GM21381 (cell line): Measurements from ENCODE around the gene SDK2.

ENCODE experiments used
- ATAC-seq: cut with Tn5 transposase; IDR thresholded peaks from one replicate; pipeline ENCODE4 v1.9.1; 2021; ENCODE audit warnings: mild to moderate bottlenecking, moderate library complexity; ENCODE audit not compliant: unreplicated experiment

SDK2 gene

DNA sequence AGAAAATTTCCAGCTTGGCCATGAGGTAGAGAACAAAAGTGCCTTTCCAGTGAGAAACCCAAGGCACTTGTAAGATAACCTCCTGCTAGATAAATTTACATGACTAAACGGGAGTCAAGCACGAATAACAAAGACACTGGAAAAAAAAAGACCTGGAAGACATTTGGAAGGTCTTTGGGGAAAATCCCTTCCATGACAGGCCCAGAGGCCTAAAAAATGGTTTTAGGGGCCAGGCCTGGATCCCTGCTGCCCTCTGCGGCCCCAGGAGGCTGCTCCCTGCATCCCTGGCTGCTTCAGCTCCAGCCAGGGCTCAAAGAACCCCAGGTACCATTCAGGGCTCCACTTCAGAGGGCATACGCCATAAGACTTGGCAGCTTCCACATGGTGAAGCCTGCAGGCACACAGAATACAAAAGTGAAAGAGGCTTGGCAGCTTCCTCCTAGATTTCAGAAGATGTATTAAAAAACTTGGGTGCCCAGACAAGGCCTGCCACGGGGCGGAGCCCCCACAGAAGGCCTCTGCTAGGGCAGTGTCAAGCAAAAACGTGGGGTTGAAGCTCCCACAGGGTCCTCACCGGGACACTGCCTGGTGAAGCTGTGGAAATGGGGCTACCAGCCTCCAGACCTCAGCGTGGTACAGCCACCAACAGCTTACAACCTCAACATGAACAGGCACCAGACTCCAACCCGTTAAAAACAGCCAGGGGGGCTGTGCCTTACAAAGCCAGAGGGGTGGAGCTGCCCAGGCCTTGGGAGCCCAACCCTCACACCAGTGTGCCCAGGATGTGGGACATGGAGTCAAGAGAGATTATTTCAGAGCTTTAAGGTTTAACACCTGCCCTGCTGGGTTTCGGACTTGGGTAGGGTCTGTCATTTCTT lies 77.1 kb downstream of the SDK2 start:
- ATAC-seq, result no peak

DNA sequence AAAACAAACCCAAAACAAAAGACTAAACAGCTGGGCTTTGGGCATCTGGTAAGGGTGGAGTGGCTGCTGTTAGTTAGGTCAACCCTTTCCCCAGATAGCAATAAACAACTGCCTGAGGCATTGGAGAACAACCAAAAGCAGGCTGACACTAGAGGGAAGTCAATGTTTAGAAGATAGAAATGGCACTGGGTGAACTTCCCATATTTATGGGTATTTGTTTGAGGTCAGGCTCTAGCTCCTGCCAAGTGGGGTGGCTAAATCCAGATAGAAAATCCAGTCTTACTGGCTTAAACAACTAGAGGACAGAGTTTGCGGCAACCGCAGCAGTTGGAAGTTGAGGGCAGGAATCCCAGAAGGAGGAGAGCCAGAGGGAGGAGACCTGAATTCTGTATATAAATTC lies 79.4 kb downstream of the SDK2 start:
- no peak for ATAC-seq

DNA sequence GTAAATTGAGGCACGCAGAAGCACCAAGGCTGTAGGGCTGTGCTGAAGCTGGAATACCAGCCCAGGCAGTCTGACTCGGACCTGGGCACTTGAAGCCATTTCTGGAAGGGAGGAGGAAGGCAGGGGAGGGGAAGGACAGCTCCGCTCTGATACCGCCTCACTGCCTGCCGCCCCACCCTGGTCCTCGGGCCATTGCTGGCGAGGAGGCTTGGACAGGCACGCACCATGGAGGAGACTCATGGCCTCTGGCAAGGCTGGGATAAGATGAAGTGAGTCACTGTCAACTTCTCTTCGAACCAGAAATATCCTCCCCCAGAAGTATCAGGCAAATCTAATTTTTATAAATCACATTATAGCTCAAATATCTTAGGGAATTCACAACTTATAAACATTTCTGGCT lies 81.3 kb downstream of the SDK2 start:
- no peak for ATAC-seq

DNA sequence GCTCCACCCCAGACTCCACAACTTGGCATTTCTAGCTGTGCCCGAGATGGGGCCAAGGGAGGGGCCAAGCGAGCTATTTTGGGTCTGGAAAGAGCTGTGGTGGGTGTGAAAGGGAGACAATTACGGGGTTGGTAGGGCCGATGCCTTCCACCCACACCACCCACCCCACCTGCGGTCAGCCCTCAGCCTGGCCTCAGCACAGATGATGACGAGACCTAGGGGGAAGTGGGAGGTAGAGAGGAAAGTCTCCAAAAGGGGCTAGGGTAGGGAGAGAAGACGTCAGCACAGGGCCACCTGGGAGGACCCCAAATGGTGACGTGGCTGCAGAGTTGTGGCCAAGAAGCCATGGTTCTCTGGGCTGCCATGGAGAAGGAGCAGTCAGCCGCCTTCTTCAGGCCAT lies 83.1 kb downstream of the SDK2 start:
- ATAC-seq, result no peak

DNA sequence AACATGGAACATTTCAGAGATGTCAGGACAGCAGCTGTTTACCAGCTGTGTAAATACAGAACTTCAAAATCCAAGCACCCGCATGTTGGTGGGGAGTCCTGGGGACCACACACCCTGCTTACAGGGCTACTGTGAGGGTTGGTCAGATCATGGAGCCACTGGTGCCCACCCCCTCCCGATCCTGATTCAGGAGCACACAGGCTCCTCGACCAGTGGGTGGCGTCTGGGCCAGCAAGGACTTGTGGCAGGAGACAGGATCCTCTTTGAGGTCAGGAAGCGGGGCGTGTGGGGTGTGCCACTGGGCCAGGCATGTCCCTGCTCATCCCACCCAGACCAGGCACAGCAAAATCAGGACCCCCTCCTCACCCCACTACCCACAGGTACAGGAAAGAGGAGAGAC lies 83.6 kb downstream of the SDK2 start:
- ATAC-seq, result no peak

DNA sequence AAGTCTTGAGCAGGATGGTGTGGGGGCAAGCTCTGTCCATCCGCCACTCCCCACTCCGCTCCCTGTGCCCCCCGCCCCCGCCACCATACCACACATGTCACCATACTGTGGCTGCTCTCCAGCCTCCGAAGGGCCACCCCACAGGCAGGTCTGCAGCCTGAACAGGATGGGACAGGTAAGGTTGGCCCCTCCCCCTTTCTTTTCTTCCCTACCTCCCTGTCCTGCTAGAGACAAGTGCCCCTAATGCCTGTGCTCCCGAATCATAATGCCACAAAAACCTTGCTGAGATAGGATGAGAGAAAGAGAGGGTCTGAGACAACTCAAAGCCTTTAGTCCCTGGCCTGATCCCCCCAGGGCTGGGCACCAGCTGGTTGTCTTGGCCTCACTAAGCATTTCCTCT lies 84.7 kb downstream of the SDK2 start:
- no peak for ATAC-seq

DNA sequence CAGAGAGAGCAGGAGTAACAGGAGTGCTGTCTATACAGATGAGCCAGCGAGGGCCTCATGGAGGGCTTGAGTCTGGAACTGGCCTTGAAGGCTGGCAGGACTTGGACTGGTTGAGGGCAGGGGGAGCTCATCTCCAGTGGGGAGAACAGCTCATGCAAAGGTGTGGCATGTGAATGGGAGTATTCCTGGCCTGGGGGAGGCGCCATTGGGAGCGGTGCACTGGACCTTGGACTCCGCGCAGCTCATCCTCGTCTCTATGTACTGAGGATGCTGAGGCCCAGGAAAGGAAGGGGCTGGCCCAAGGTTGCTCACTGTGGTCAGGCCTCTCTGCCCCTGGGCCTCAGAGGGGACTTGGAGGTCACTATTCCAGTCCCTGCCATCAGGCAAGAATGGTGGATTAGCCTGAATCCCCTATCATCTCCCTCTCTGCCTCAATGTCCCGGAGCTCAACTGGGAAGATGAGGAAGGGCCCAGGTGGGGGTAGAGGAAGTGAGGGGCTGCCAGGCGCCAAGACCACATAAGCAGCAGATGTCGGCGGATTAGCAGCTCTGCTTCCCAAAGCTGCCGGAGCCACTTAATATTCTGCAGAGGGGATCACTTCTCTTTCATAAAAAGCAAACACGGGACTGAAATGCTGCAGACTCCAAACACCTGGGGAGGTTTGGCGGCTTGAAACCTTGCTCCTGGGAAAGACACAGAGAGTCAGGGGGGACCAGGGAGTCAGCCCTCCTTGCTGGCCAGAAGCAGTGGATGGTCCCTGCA lies 88.9 kb downstream of the SDK2 start:
- ATAC-seq, result no peak

DNA sequence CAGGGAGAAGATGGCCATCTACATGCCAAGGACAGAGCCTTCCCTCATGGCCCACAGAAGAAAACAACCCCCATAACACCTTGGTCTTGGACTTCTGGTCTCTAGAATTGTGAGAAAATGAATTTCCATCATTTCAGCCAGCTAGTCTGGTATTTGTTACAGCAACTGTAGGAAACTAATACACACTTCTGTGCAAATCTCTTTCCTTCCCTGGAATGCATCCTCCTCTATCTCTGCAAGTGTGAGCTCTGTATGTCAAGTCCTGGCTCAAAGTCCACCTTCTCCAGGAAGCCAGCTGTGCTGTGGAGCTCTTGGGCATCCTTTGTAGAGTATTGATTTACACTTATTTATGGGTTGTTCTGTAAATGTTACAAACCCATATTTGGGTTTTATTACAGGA lies 89.7 kb downstream of the SDK2 start:
- no peak for ATAC-seq

DNA sequence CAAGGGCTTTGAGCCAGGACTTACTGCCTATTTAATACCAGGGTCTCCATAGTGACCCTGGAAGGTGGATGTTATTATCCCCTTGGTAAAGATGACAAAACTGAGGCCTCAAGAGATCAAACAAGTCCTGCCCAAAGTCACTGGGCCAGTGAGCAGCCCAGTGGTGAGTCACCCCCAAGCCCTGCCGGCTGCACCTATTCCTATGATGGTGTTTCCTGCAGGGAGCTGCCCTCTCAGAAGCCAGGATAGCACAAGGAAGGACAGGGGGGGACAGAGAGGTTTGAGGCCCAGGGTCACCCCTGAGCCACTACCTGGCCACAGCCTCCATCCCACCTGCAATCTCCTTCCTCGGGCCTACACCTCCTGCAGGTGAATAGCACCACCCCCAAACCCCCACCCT lies 90.9 kb downstream of the SDK2 start:
- ATAC-seq, result no peak

DNA sequence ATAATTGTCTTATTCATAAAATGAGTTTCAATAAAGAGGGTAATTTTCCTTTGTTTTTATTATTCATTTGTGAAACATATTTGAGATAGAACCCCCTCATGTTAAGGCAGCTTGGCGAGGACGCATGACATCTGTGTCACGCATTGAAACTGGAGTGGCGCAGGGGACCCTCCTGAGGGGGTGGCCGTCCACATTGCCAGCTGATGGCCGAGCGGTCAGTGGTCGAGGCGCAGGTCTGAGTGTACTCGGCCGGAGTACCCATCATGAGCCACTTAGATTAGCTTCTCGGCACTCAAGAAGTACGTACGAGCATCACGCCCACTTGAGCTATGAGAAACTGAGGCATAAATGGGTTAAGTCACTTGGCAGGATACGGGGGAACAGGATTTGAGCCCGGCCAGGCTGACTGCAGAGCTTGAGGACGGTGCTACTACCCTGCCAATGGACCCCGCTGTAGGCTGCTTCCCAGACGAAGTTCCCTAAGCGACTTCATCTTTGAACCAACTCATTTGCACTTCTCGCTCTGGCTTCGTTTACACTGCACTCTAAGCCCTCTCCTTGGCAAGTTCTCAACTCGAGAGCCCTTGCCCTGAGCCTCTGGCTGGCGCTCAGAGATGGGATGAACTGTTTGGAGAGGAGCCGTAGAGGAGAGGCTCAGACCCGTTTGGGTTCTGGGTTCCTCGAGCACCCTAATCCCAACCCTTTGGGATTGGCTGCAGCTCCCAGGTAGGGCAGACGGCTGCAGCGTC lies 91.8 kb downstream of the SDK2 start:
- no peak for ATAC-seq

DNA sequence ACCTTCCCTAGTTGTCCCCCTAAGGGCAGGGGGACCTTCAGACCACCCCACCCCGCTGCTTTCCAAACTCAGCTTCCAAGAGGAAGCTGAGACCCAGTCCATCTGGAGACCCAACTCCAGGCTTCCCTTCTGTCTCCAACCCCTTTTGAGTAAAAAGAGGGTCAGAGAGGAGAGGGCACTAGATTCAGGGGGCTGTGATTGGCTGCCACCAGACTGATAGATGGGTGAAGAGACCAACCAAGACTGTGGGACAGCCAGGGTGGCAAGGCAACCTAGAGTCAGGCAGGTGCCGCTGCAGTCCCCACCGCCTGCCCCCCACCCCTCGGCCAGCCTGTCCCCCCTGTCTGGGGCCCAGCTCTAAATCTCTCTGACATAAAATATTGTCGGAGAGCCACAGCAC lies 92.5 kb downstream of the SDK2 start:
- no peak for ATAC-seq

DNA sequence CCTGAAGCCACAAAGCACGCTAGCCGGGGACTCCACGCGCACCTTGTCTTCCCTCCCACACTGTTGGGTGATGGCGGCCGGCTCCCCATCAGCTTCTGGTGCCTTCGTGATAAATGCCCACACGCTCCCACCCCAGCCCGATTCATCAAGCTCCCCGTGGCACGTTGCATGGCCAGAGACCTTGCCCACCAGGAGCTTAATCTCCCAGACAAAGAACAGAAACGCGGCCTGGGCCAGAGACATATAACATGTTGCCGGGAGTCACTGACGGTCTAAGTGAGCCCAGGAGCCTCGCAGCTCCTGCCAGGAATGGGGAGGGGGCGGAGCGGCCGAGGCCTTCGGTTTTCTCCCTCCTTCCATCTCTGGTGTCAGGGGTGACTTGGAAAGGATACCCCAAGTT lies 93.1 kb downstream of the SDK2 start:
- ATAC-seq, result no peak

DNA sequence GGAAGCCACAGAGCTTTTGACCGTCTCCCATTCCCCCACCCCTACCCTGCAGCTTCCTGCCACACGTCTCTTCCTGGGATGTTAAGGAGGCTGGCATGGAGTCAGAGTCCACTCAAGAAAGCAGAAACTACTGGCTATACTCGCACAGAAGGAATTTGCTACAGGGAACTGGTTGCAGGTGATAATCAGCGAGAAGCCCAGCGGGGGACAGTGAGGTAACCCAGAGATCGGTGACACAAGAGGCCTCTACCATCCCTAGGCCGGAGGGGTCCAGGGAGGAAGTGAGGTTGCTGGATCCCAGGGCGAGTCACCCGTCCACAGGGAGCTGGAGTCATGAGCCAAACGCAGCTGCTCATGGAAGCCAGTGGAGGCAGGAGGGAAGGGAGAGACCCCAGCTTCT lies 93.7 kb downstream of the SDK2 start:
- no peak for ATAC-seq

DNA sequence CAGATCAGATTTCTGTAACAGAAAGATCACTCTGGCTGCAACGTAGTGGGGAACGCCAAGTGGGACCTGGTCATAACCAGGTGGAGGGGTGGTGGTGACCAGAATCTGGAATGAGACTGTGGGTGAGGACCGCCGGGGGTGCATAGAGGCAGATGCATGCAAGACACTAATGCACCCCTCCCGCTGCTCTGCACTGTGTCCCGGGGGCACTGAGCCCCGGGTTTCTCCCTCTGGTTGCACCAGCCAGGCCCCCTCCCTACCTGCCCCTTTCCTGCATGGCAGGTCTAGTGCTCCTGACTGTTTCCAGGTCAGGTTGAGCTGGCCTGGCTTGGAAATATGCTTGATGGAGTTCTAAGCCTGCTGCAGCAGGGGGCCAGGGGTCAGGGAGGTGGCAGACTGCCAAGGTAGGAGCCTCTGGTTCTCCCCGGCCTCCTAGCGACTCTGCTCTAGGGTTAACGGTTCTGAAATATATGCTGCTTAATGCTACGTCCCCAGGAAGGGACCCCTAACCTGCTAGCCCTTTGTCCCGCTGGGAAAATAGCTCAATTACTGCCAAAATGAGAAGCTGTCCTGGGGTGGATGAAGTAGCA lies 94.3 kb downstream of the SDK2 start:
- no peak for ATAC-seq

DNA sequence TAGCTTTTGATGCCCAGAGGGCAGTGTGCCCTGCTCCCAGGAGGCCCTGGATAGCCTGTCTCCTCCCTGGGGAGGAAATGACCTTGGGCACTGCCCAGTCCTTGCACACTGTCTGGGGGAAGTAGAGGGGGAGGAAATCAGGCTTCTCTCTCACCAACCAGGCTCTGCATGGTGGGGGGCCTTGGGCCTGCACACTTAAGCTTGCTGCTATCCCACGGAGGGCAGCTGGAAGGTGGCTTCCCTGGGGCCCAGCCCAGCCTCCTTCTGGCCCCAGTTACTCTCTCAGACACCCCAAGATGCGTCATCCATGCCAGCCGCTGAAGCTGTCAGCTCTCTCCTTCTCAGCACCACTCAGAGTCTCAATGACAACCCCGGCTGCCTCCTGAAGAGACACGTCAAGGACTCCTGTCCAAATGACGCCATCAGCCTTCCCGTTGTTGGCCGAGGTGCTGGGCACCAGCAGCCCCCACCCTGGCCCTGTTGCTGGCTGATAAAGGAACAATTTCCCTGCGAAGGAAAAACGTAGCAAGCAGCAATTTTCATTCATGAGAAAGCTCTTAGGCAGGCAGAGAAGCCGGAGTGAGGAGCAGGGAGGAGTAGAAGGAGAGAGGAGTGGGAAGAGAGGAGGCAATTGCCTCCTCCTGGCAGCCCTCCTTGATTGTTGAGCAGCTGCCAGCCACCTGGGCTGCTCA lies 95.5 kb downstream of the SDK2 start:
- no peak for ATAC-seq

DNA sequence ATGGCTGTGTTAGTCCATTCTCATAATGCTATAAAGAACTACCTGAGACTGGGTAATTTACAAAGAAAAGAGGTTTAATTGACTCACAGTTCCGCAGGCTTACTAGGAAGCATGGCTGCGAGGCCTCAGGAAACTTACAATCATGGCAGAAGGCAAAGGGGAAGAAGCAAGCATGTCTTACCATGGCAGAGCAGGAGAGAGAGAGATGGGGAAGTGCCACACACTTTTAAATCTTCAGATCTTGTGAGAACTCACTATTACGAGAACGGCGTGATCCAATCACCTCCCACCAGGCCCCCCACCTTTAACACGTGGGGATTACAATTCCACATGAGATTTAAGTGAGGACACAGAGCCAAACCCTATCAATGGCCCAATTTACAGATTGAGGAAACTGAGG lies 96.5 kb downstream of the SDK2 start:
- no peak for ATAC-seq

DNA sequence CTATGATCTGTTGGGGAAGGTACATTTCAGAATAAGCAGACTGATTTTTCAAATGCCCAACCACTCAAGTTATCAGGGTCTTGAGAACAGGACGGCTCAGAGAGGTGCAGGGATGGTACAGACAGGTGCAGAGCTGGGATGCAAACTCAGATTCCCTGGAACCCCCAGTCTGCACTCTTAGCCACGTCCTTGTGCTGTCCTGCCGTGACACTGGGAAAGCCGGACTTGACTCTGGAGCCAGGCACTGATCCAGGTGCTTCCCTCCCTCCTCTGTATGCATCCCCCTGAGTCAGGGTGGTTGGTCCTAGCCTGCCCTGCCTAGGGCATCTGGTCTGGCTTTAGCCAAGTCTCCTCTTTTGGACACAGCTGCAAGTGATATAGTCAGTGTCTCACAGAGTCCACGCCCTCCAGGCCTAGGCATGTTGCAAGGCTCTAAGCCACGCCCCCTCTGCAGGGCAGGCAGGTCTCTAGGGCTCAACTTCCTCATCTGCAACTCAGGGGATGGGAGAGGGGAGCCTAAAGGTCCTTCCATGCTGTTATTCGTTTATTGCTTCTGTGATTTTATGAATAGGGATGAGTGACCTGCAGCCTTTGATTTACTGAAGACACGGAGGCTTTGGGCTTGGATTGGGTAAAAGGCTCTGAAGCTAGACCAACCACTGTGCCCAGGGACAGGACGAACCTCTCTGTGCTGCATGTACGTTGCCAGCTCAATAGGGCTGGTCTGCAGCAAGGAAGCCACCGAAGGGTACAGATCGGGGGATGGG lies 97.3 kb downstream of the SDK2 start:
- no peak for ATAC-seq

DNA sequence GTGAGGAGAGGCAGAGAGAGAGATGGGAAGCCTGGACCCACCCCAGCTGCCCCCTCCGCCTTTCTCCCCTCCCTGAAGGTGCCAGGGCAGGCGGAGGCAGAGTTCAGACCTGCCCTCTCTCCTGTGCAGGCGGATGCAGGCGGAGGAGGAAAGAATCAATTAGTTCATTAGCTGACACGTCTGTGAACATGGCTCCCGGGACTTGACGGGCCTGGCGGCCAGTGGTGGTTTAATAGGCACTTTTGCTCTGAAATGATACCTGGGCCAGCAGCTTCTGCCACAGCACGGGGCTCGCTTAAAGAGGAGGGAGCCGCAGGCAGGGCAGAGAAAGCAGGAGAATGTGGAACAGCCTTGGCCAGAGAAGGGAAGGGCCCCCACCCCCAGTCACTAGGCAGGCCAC lies 98.1 kb downstream of the SDK2 start:
- no peak for ATAC-seq

DNA sequence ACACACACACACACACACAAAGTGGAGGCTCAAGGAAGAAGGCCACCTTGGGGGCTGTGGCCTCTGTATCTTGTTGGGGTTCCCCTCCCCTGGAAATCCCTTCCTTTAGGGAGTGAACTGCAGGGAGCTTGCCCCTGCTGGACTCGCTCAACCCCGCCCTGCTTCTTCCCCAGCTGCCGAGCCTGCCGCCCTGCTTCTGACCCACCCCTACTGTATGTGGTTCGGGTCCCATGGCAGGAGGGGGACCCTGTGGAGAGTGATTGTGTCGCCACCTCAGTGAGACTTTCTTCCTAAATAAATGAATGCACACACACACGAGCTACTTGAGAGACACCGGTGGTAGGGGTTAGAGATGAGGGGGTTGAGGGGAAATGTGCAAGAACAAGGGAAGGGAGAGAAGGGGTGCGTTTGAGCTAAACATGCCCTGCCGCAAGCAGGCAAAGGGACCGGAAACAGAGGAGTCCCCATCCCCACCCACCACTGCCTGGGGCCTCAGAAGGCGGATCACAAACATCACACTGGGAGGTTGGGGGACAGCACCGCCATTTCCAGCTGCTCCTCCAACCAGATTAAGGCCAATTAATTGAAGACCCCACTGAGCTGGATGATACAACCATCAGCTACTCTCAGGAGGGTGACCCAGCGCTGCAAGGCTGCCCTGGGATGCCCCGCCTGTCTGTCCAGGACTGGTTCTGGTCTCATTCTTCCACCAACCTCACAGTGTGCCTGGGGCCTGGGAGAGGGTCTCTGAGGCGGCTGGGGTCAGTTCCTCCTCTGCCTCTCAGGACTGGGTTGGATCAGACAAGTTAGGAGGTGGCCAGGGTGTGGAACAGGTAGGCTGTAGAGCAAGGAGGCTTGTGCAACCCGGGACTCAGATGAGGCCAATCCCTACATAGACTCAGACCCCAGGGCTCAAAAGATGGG lies 98.9 kb downstream of the SDK2 start:
- ATAC-seq, result no peak
